Heart left ventricle (tissue), 13 donors: ENCODE measurements around the gene ATF7.

Experiments used
- CTCF ChIP-seq, 12 donors: fragments of 200-600 bp; sonication (generic) in 4 of 12; IDR thresholded peaks; one replicate each; pipeline versions ENCODE4 v1.5.0 to v1.8.0; 2018 to 2022; ENCODE audit warnings: antibody characterized with exemption in 12 of 12, mild to moderate bottlenecking in 5 of 12
- POLR2A ChIP-seq, 2 donors: fragments of 450-650 bp; IDR thresholded peaks; one replicate each; pipeline ENCODE4 v1.6.1; 2017; ENCODE audit warnings: antibody characterized with exemption in 2 of 2, mild to moderate bottlenecking in 2 of 2, moderate library complexity in 2 of 2
- donor health status: ischemic (EF 13 %, LVEDD 7.1; RV severe dilation, severe dysfunction).
- donor health status: DM: no; HTN: yes; CAD: no.
- donor health status: DM: no; HTN: no; CAD: no.
- donor health status: ischemic (EF 25% LVEDD 6.9; RV normal size, moderate dysfunction).
- donor health status: ischemic (EF 25% LVEDD 5.7; RV mildly dilated, moderate dysfunction).
- donor health status: ischemic (EF 35%, LVEDD 5.7; RV mildly dilated, moderate dysfunction).
- donor health status: nonischemic (EF 11% LVEDD 7.7; RV severe dilation, severe dysfunction).
- donor health status: DM: yes; HTN: yes; CAD: no.
- donor health status: PGD.
- donor health status: ischemic (EF 29% LVEDD 5.4; RV normal size, mild dysfunction).
- donor health status: nonischemic (EF 23%, LVEDD 6.1; RV moderate dilation, normal function).

GRCh38 chr12:53659011-53659551 lies 32.9 kb upstream of the ATF7 start:
- TF ChIP-seq CTCF (IDR thresholded peaks at IDR 0.05) (no peak), POLR2A (IDR thresholded peaks at IDR 0.05) (no peak)
